ENCODE data around the gene TXNDC15. TPM values are rescaled to one million over a fixed set of nuclear protein-coding genes. Genes with fewer than 3 reads are reported as not detected.
"Not testable (repeated sequence)": the region's sequence is repeated elsewhere in the genome, so short reads cannot be mapped to it uniquely, and the experiment has no call there.

The TXNDC15 gene
- total RNA-seq, 4 donors from 2014 or later, result 68.5 to 119 (median 82.6) TPM

DNA sequence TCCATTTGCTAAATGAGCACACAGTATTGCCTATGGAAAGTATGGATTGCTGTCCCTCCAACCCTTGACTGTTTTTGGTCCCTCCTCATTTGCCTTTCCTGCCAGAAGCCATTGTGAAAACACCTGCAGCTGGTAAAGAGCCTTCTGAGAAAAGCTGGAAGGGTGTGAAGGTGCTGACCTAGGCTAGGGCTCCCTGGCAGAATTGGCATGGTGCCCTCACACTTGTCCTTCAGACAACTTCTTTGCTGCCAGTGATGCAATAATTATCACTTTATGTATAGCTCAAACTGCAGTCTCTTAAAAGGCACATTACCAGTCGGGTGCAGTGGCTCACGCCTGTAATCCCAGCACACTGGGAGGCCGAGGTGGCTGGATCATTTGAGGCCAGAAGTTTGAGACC is 4.2 kb downstream of the TXNDC15 start:
- Histone ChIP-seq H3K4me1 (peaks cover 0 to 55% (median 9%) of the 10 kb centered on the region in 3 donors), H3K9me3 (no peaks in the 10 kb centered on the region), H3K4me3 (no peak overlapping the region), H3K27me3 (no peaks in the 10 kb centered on the region), H3K36me3 (no peaks in the 10 kb centered on the region), H3K27ac (no peak overlapping the region)
- no peak for ATAC-seq
- TF ChIP-seq, protein P1, sequence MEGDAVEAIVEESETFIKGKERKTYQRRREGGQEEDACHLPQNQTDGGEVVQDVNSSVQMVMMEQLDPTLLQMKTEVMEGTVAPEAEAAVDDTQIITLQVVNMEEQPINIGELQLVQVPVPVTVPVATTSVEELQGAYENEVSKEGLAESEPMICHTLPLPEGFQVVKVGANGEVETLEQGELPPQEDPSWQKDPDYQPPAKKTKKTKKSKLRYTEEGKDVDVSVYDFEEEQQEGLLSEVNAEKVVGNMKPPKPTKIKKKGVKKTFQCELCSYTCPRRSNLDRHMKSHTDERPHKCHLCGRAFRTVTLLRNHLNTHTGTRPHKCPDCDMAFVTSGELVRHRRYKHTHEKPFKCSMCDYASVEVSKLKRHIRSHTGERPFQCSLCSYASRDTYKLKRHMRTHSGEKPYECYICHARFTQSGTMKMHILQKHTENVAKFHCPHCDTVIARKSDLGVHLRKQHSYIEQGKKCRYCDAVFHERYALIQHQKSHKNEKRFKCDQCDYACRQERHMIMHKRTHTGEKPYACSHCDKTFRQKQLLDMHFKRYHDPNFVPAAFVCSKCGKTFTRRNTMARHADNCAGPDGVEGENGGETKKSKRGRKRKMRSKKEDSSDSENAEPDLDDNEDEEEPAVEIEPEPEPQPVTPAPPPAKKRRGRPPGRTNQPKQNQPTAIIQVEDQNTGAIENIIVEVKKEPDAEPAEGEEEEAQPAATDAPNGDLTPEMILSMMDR (IDR thresholded peaks at IDR 0.05), result no peak
- no CpG with 5 or more reads among the region's 3 CpGs for WGBS, 2 donors (ENCODE audit: low coverage in 1 of 2)

- H3K27me3 ChIP-seq, result no peaks in the 10 kb centered on the region
- ATAC-seq, result no peak
- H3K4me3 ChIP-seq, result no peak overlapping the region
- H3K36me3 ChIP-seq, result no peaks in the 10 kb centered on the region
- 73 to 92% methylated on average over 3 of the region's 3 CpGs for WGBS, 2 donors (ENCODE audit: low coverage in 1 of 2)
- TF ChIP-seq POLR2AphosphoS5 (IDR thresholded peaks at IDR 0.05) (no peak), EP300 (IDR thresholded peaks at IDR 0.05) (no peak), POLR2A (IDR thresholded peaks at IDR 0.05) (no peak)
- TF ChIP-seq, protein P1 (IDR thresholded peaks at IDR 0.05), result no peak
- peaks cover 0 to 49% (median 9%) of the 10 kb centered on the region in 3 donors for H3K4me1 ChIP-seq
- H3K27ac ChIP-seq, result no peak overlapping the region
- H3K9me3 ChIP-seq, result no peaks in the 10 kb centered on the region
Observed at GRCh38 chr5:134879456-134879855, 5.3 kb downstream of the TXNDC15 start.

GRCh38 chr5:134880937-134881336 is 6.8 kb downstream of the TXNDC15 start:
- not testable (repeated sequence) for H3K36me3 ChIP-seq, H3K9me3 ChIP-seq, H3K27ac ChIP-seq, ATAC-seq, H3K27me3 ChIP-seq, H3K4me3 ChIP-seq
- WGBS, 2 donors (ENCODE audit: low coverage in 1 of 2), result 88 to 100% methylated on average over 1 of the region's 3 CpGs
- peaks cover 0 to 46% (median 2%) of the 10 kb centered on the region in 3 donors for H3K4me1 ChIP-seq

GRCh38 chr5:134881711-134882110 is 7.5 kb downstream of the TXNDC15 start:
- H3K9me3 ChIP-seq, H3K4me3 ChIP-seq, ATAC-seq, H3K36me3 ChIP-seq, H3K27me3 ChIP-seq, H3K27ac ChIP-seq: not testable (repeated sequence)
- no CpG with 5 or more reads among the region's 30 CpGs for WGBS, 2 donors (ENCODE audit: low coverage in 1 of 2)
- H3K4me1 ChIP-seq, result peaks cover 0 to 45% (median 0%) of the 10 kb centered on the region in 3 donors

DNA sequence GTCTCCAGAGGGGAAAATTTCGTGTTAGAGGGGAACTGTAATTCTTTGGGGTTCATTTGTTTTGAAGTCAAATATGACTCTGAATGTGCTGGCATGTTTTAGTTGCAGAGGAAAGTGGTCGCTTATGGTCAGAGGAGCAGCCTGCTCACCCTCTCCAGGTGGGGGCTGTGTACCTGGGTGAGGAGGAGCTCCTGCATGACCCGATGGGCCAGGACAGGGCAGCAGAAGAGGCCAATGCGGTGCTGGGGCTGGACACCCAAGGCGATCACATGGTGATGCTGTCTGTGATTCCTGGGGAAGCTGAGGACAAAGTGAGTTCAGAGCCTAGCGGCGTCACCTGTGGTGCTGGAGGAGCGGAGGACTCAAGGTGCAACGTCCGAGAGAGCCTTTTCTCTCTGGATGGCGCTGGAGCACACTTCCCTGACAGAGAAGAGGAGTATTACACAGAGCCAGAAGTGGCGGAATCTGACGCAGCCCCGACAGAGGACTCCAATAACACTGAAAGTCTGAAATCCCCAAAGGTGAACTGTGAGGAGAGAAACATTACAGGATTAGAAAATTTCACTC is 13.5 kb downstream of the TXNDC15 start:
- WGBS, 2 donors (ENCODE audit: low coverage in 1 of 2), result 81 to 100% methylated on average over 5 to 10 of the region's 14 CpGs
- Histone ChIP-seq H3K9me3 (no peaks in the 10 kb centered on the region), H3K4me3 (no peak overlapping the region), H3K27ac (no peak overlapping the region), H3K27me3 (no peaks in the 10 kb centered on the region), H3K4me1 (peaks cover 0 to 16% (median 0%) of the 10 kb centered on the region in 3 donors), H3K36me3 (peaks cover 0 to 43% of the 10 kb centered on the region in 2 donors)
- ATAC-seq, result no peak
- no peak for TF ChIP-seq POLR2AphosphoS5 (IDR thresholded peaks at IDR 0.05)
- TF ChIP-seq POLR2A (IDR thresholded peaks at IDR 0.05), result no peak
- TF ChIP-seq, protein P1 (IDR thresholded peaks at IDR 0.05), result no peak
- TF ChIP-seq EP300 (IDR thresholded peaks at IDR 0.05), result no peak

DNA sequence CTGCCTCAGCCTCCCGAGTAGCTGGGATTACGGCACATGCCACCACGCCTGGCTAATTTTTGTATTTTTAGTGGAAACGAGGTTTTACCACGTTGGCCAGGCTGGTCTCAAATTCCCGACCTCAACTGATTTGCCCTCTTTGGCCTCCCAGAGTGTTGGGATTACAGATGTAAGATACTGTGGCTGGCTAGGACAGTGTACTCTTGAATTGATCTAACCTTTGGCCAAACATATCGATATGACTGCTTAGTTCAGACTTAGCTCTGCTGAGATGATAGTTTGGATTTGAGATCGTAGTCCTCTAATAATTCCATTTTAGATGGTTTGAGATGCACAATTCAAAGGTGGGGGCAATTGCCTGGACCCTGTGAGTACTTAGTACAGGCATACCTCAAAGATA is 15.2 kb downstream of the TXNDC15 start:
- H3K36me3 ChIP-seq, result peaks cover 0 to 54% of the 10 kb centered on the region in 2 donors
- H3K4me1 ChIP-seq, result peaks cover 0 to 16% (median 0%) of the 10 kb centered on the region in 3 donors
- no peak for TF ChIP-seq EP300 (IDR thresholded peaks at IDR 0.05)
- TF ChIP-seq, protein P1 (IDR thresholded peaks at IDR 0.05), result no peak
- no peak for TF ChIP-seq POLR2A (IDR thresholded peaks at IDR 0.05)
- no peak for TF ChIP-seq POLR2AphosphoS5 (IDR thresholded peaks at IDR 0.05)

More for the DNA sequence above, 15.2 kb downstream of the TXNDC15 start:
- no peaks in the 10 kb centered on the region for H3K27me3 ChIP-seq
- no peak overlapping the region for H3K4me3 ChIP-seq
- ATAC-seq, result no peak
- no peaks in the 10 kb centered on the region for H3K9me3 ChIP-seq
- H3K27ac ChIP-seq, result no peak overlapping the region
- 87 to 97% methylated on average over 5 to 8 of the region's 8 CpGs for WGBS, 2 donors (ENCODE audit: low coverage in 1 of 2)
